Mammary epithelial cell (primary cell): ENCODE data around the gene NPIPA5.
"Not testable (repeated sequence)": the region's sequence is repeated elsewhere in the genome, so short reads cannot be mapped to it uniquely, and the experiment has no call there.

Experiments used
- EZH2 ChIP-seq: IDR thresholded peaks from 2 replicates; pipeline ENCODE4 v1.6.1; 2012; ENCODE audit warnings: low read length, inconsistent platforms, borderline replicate concordance
- TF ChIP-seq, protein P1 (sequence below), 2 donors: IDR thresholded peaks in 1 of 2; conservative IDR thresholded peaks in 1 of 2; 2 replicates each; pipeline ENCODE4 v1.5.1; 2011 to 2012; ENCODE audit warnings: inconsistent platforms in 2 of 2, low read length in 2 of 2, mild to moderate bottlenecking in 2 of 2, control low read depth in 1 of 2, low read depth in 1 of 2; ENCODE audit not compliant: insufficient read depth in 1 of 2; ENCODE audit errors: extremely low read depth in 1 of 2

DNA sequence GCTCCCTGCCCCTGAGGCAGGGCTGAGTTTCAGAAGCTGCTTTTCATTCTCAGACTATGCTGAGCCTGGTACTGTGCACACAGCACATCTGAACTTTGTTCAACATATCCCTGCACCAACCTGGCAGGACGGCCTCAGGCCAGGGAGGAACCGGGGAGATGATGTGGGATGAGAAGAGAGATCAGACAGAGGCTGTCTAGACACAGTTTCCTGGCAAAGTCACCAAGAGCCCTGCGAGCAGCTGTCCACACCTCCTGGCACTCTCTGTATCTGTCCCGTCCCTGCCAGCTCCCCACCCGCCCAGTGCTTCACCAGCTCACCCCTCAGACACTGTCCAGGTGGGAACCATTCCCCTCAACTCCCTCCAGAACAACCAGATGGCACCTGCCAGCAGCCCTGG is 39.1 kb downstream of the NPIPA5 start:
- TF ChIP-seq, protein P1, sequence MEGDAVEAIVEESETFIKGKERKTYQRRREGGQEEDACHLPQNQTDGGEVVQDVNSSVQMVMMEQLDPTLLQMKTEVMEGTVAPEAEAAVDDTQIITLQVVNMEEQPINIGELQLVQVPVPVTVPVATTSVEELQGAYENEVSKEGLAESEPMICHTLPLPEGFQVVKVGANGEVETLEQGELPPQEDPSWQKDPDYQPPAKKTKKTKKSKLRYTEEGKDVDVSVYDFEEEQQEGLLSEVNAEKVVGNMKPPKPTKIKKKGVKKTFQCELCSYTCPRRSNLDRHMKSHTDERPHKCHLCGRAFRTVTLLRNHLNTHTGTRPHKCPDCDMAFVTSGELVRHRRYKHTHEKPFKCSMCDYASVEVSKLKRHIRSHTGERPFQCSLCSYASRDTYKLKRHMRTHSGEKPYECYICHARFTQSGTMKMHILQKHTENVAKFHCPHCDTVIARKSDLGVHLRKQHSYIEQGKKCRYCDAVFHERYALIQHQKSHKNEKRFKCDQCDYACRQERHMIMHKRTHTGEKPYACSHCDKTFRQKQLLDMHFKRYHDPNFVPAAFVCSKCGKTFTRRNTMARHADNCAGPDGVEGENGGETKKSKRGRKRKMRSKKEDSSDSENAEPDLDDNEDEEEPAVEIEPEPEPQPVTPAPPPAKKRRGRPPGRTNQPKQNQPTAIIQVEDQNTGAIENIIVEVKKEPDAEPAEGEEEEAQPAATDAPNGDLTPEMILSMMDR (conservative IDR thresholded peaks at IDR 0.05 in 1 of 2, IDR thresholded peaks at IDR 0.05 in 1 of 2; ENCODE audit: extremely low read depth in 1 of 2, insufficient read depth in 1 of 2, low read depth in 1 of 2, low read length in 2 of 2) = not testable (repeated sequence)
- not testable (repeated sequence) for TF ChIP-seq EZH2
